Measurements from ENCODE around the gene RPSA. TPM values are rescaled to one million over a fixed set of nuclear protein-coding genes. Genes with fewer than 3 reads are reported as not detected.
"Not testable (repeated sequence)": the region's sequence is repeated elsewhere in the genome, so short reads cannot be mapped to it uniquely, and the experiment has no call there.

The RPSA gene
- 2,839 TPM for polyA plus RNA-seq (2013, experiment 1 of 2)
- polyA plus RNA-seq (2013, experiment 2 of 2), result 2,744 TPM

GRCh38 chr3:39406368-39407258, at the start of gene RPSA:
Gene RPSA, plus strand, starts transcription at chr3:39406720. Its CDS starts 934 bp downstream, at chr3:39407654.
- Histone ChIP-seq H3K4me3 (ENCODE audit: low read length) (peak within 1 kb of the TSS; percentile 83), H3K9me3 (ENCODE audit: insufficient read depth, low read depth, low read length) (no peaks in the 10 kb centered on the region), H3K4me1 (ENCODE audit: insufficient read depth, low read length) (peaks cover 37% of the 10 kb centered on the region), H3K27ac (ENCODE audit: low read depth, low read length) (peak within 1 kb of the TSS; percentile 91), H3K9ac (ENCODE audit: low read depth, low read length) (peak within 1 kb of the TSS; percentile 99), H3K27me3 (ENCODE audit: insufficient read depth, low read length) (no peaks in the 10 kb centered on the region), H3K36me3 (ENCODE audit: insufficient read depth, low read length) (peaks cover 46% of the 10 kb centered on the region)
- WGBS, result under 1% methylated on average over 63 of the region's 63 CpGs

- H3K9ac ChIP-seq (ENCODE audit: low read depth, low read length), result no peak overlapping the region
- no peaks in the 10 kb centered on the region for H3K27me3 ChIP-seq (ENCODE audit: insufficient read depth, low read length)
- 93% methylated on average over 3 of the region's 3 CpGs for WGBS
- H3K4me3 ChIP-seq (ENCODE audit: low read length), result no peak overlapping the region
- H3K9me3 ChIP-seq (ENCODE audit: insufficient read depth, low read depth, low read length), result no peaks in the 10 kb centered on the region
- no peaks in the 10 kb centered on the region for H3K4me1 ChIP-seq (ENCODE audit: insufficient read depth, low read length)
- H3K36me3 ChIP-seq (ENCODE audit: insufficient read depth, low read length), result no peaks in the 10 kb centered on the region
- H3K27ac ChIP-seq (ENCODE audit: low read depth, low read length), result no peak overlapping the region
These were observed 48.2 kb upstream of the RPSA start for GRCh38 chr3:39358333-39358732.

- no peaks in the 10 kb centered on the region for H3K4me1 ChIP-seq (ENCODE audit: insufficient read depth, low read length)
- no peaks in the 10 kb centered on the region for H3K27me3 ChIP-seq (ENCODE audit: insufficient read depth, low read length)
- 90% methylated on average over 8 of the region's 8 CpGs for WGBS
- no peak overlapping the region for H3K9ac ChIP-seq (ENCODE audit: low read depth, low read length)
- H3K36me3 ChIP-seq (ENCODE audit: insufficient read depth, low read length), result no peaks in the 10 kb centered on the region
- H3K9me3 ChIP-seq (ENCODE audit: insufficient read depth, low read depth, low read length), result no peaks in the 10 kb centered on the region
- no peak overlapping the region for H3K27ac ChIP-seq (ENCODE audit: low read depth, low read length)
- H3K4me3 ChIP-seq (ENCODE audit: low read length), result no peak overlapping the region
These were observed 45.1 kb upstream of the RPSA start for GRCh38 chr3:39361252-39361927.

GRCh38 chr3:39362192-39362591, 44.3 kb upstream of the RPSA start:
- 95% methylated on average over 3 of the region's 3 CpGs for WGBS
- Histone ChIP-seq H3K27me3 (ENCODE audit: insufficient read depth, low read length) (no peaks in the 10 kb centered on the region), H3K9ac (ENCODE audit: low read depth, low read length) (no peak overlapping the region), H3K4me1 (ENCODE audit: insufficient read depth, low read length) (no peaks in the 10 kb centered on the region), H3K36me3 (ENCODE audit: insufficient read depth, low read length) (no peaks in the 10 kb centered on the region), H3K9me3 (ENCODE audit: insufficient read depth, low read depth, low read length) (no peaks in the 10 kb centered on the region), H3K27ac (ENCODE audit: low read depth, low read length) (no peak overlapping the region), H3K4me3 (ENCODE audit: low read length) (no peak overlapping the region)

GRCh38 chr3:39362812-39363211, 43.7 kb upstream of the RPSA start:
- Histone ChIP-seq H3K9ac (ENCODE audit: low read depth, low read length) (no peak overlapping the region), H3K4me3 (ENCODE audit: low read length) (no peak overlapping the region)
- 95% methylated on average over 2 of the region's 2 CpGs for WGBS

GRCh38 chr3:39370450-39370849, 36.1 kb upstream of the RPSA start:
- H3K9me3 ChIP-seq (ENCODE audit: insufficient read depth, low read depth, low read length); H3K4me1 ChIP-seq (ENCODE audit: insufficient read depth, low read length); H3K9ac ChIP-seq (ENCODE audit: low read depth, low read length); H3K27ac ChIP-seq (ENCODE audit: low read depth, low read length); H3K36me3 ChIP-seq (ENCODE audit: insufficient read depth, low read length); H3K27me3 ChIP-seq (ENCODE audit: insufficient read depth, low read length); H3K4me3 ChIP-seq (ENCODE audit: low read length): not testable (repeated sequence)
- 92% methylated on average over 3 of the region's 4 CpGs for WGBS

More at GRCh38 chr3:39362812-39363211, 43.7 kb upstream of the RPSA start:
- H3K9me3 ChIP-seq (ENCODE audit: insufficient read depth, low read depth, low read length), result no peaks in the 10 kb centered on the region
- H3K4me1 ChIP-seq (ENCODE audit: insufficient read depth, low read length), result no peaks in the 10 kb centered on the region
- no peaks in the 10 kb centered on the region for H3K27me3 ChIP-seq (ENCODE audit: insufficient read depth, low read length)
- no peak overlapping the region for H3K27ac ChIP-seq (ENCODE audit: low read depth, low read length)
- no peaks in the 10 kb centered on the region for H3K36me3 ChIP-seq (ENCODE audit: insufficient read depth, low read length)

- H3K9me3 ChIP-seq (ENCODE audit: insufficient read depth, low read depth, low read length), result no peaks in the 10 kb centered on the region
These were observed 33.7 kb upstream of the RPSA start for GRCh38 chr3:39372833-39373232.

GRCh38 chr3:39376959-39377634, 29.4 kb upstream of the RPSA start:
- no peaks in the 10 kb centered on the region for H3K9me3 ChIP-seq (ENCODE audit: insufficient read depth, low read depth, low read length)
- no peak overlapping the region for H3K4me3 ChIP-seq (ENCODE audit: low read length)
- H3K4me1 ChIP-seq (ENCODE audit: insufficient read depth, low read length), result peaks cover 14% of the 10 kb centered on the region
- H3K9ac ChIP-seq (ENCODE audit: low read depth, low read length), result no peak overlapping the region
- whole genome bisulfite sequencing, result 37% methylated on average over 5 of the region's 5 CpGs
- no peaks in the 10 kb centered on the region for H3K36me3 ChIP-seq (ENCODE audit: insufficient read depth, low read length)
- H3K27me3 ChIP-seq (ENCODE audit: insufficient read depth, low read length), result no peaks in the 10 kb centered on the region
- H3K27ac ChIP-seq (ENCODE audit: low read depth, low read length), result no peak overlapping the region

More at GRCh38 chr3:39372833-39373232, 33.7 kb upstream of the RPSA start:
- H3K27me3 ChIP-seq (ENCODE audit: insufficient read depth, low read length), result no peaks in the 10 kb centered on the region
- H3K27ac ChIP-seq (ENCODE audit: low read depth, low read length), result no peak overlapping the region
- no peak overlapping the region for H3K9ac ChIP-seq (ENCODE audit: low read depth, low read length)
- H3K4me3 ChIP-seq (ENCODE audit: low read length), result no peak overlapping the region
- H3K36me3 ChIP-seq (ENCODE audit: insufficient read depth, low read length), result no peaks in the 10 kb centered on the region
- peaks cover 12% of the 10 kb centered on the region for H3K4me1 ChIP-seq (ENCODE audit: insufficient read depth, low read length)

GRCh38 chr3:39378088-39378487, 28.4 kb upstream of the RPSA start:
- no peaks in the 10 kb centered on the region for H3K36me3 ChIP-seq (ENCODE audit: insufficient read depth, low read length)
- no peaks in the 10 kb centered on the region for H3K27me3 ChIP-seq (ENCODE audit: insufficient read depth, low read length)
- H3K4me1 ChIP-seq (ENCODE audit: insufficient read depth, low read length), result peaks cover 19% of the 10 kb centered on the region
- WGBS, result 32% methylated on average over 4 of the region's 4 CpGs
- H3K27ac ChIP-seq (ENCODE audit: low read depth, low read length), result no peak overlapping the region
- no peaks in the 10 kb centered on the region for H3K9me3 ChIP-seq (ENCODE audit: insufficient read depth, low read depth, low read length)
- no peak overlapping the region for H3K9ac ChIP-seq (ENCODE audit: low read depth, low read length)
- no peak overlapping the region for H3K4me3 ChIP-seq (ENCODE audit: low read length)

GRCh38 chr3:39378957-39379777, 27.4 kb upstream of the RPSA start:
- 95% methylated on average over 10 of the region's 10 CpGs for WGBS

More at GRCh38 chr3:39378957-39379777, 27.4 kb upstream of the RPSA start:
- Histone ChIP-seq H3K4me3 (ENCODE audit: low read length) (no peak overlapping the region), H3K9ac (ENCODE audit: low read depth, low read length) (no peak overlapping the region), H3K4me1 (ENCODE audit: insufficient read depth, low read length) (peaks cover 19% of the 10 kb centered on the region), H3K36me3 (ENCODE audit: insufficient read depth, low read length) (no peaks in the 10 kb centered on the region), H3K9me3 (ENCODE audit: insufficient read depth, low read depth, low read length) (no peaks in the 10 kb centered on the region), H3K27me3 (ENCODE audit: insufficient read depth, low read length) (no peaks in the 10 kb centered on the region), H3K27ac (ENCODE audit: low read depth, low read length) (no peak overlapping the region)

Measured in HUES64 (cell line).